H1 (cell line): ENCODE results near the gene SRGAP3. TPM values are rescaled to one million over a fixed set of nuclear protein-coding genes. Genes with fewer than 3 reads are reported as not detected.

ENCODE experiments used
- CTCF ChIA-PET: fragments of 300-600 bp; sonication (Branson Sonifier 250); formaldehyde crosslinking; loops from one replicate; lab custom pipeline; 2021; ENCODE audit not compliant: partially characterized antibody; lab: Charles Lee
- POLR2A ChIA-PET: fragments of 300-600 bp; sonication (Branson Sonifier 250); formaldehyde crosslinking; loops from one replicate; lab custom pipeline; 2021; ENCODE audit warnings: inconsistent platforms; ENCODE audit not compliant: partially characterized antibody; lab: Charles Lee
- DNase-seq, 2 experiments: peaks; one replicate each; pipeline versions ENCODE4 v3.0.0 to v3.0.0-alpha.2; 2010 to 2022; ENCODE audit warnings: low spot score in 2 of 2, low read depth in 1 of 2, mixed read lengths in 1 of 2
- FAIRE-seq: peaks from 2 replicates; lab custom pipeline; 2011; peaks lifted over from hg19 to GRCh38; lab: Jason Lieb, UNC
- H2AFZ ChIP-seq: 2 replicates; pipeline ENCODE4 v1.8.1; 2012; ENCODE audit warnings: low read length, inconsistent platforms
- H2AK5ac ChIP-seq: 2 replicates; pipeline ENCODE4 v1.6.1; 2013; ENCODE audit warnings: low read depth, low read length
- H2BK120ac ChIP-seq: replicated peaks from 2 replicates; pipeline ENCODE3; 2013; ENCODE audit warnings: low read depth, low read length, inconsistent platforms
- H2BK12ac ChIP-seq: 2 replicates; pipeline ENCODE4 v1.6.1; 2013; ENCODE audit warnings: low read depth, low read length
- H2BK15ac ChIP-seq: 2 replicates; pipeline ENCODE4 v1.6.1; 2013; ENCODE audit warnings: low read length
- H2BK20ac ChIP-seq: 2 replicates; pipeline ENCODE4 v1.6.1; 2013; ENCODE audit warnings: low read length
- H2BK5ac ChIP-seq: 2 replicates; pipeline ENCODE4 v1.6.1; 2013; ENCODE audit warnings: low read depth, low read length
- H3K14ac ChIP-seq: 2 replicates; pipeline ENCODE4 v1.6.1; 2013; ENCODE audit warnings: inconsistent platforms; ENCODE audit not compliant: insufficient read length
- H3K18ac ChIP-seq: 2 replicates; pipeline ENCODE4 v1.6.1; 2013; ENCODE audit warnings: low read length; ENCODE audit errors: extremely low read depth
- H3K23ac ChIP-seq: 2 replicates; pipeline ENCODE4 v1.6.1; 2013; ENCODE audit warnings: inconsistent platforms; ENCODE audit not compliant: insufficient read length
- H3K23me2 ChIP-seq: 2 replicates; pipeline ENCODE4 v1.6.1; 2013; ENCODE audit warnings: low read depth, low read length
- H3K27ac ChIP-seq: 2 replicates; pipeline ENCODE4 v1.6.1; 2011; ENCODE audit warnings: low read depth, low read length, inconsistent platforms
- H3K27me3 ChIP-seq, 4 experiments: replicated peaks in 1 of 4; 1 replicate in 1 of 4; 2 replicates in 3 of 4; pipeline versions ENCODE4 v1.6.1 to v1.8.1; 2011 to 2013; ENCODE audit warnings: low read length in 3 of 4, mild to moderate bottlenecking in 3 of 4, inconsistent platforms in 2 of 4, mixed read lengths in 2 of 4, moderate library complexity in 1 of 4; ENCODE audit not compliant: control insufficient read depth in 3 of 4, insufficient read depth in 3 of 4; ENCODE audit errors: extremely low read depth in 1 of 4
- H3K36me3 ChIP-seq, 4 experiments: 2 replicates each; pipeline versions ENCODE4 v1.6.1 to v1.8.1; 2011 to 2013; ENCODE audit warnings: mild to moderate bottlenecking in 4 of 4, low read length in 3 of 4, moderate library complexity in 2 of 4, control low read depth in 1 of 4, inconsistent platforms in 1 of 4; ENCODE audit not compliant: insufficient read depth in 4 of 4, control insufficient read depth in 2 of 4
- H3K4ac ChIP-seq: replicated peaks from 2 replicates; pipeline ENCODE3; 2013; ENCODE audit warnings: low read length, low read depth, mixed read lengths, inconsistent platforms; ENCODE audit not compliant: insufficient read length
- H3K4me1 ChIP-seq, 4 experiments: replicated peaks in 1 of 4; 1 replicate in 1 of 4; 2 replicates in 3 of 4; pipeline versions ENCODE4 v1.6.1 to v1.8.1; 2011 to 2013; ENCODE audit warnings: low read length in 3 of 4, inconsistent platforms in 2 of 4, mixed read lengths in 1 of 4; ENCODE audit not compliant: insufficient read depth in 4 of 4, control insufficient read depth in 3 of 4
- H3K4me2 ChIP-seq, 2 experiments: 2 replicates each; pipeline versions ENCODE4 v1.6.1 to v1.8.1; 2011 to 2013; ENCODE audit warnings: low read depth in 2 of 2, low read length in 2 of 2, control low read depth in 1 of 2, inconsistent platforms in 1 of 2, mild to moderate bottlenecking in 1 of 2; ENCODE audit not compliant: insufficient read depth in 1 of 2
- H3K4me3 ChIP-seq, 4 experiments: fragments of 200-600, 300-600 bp in 1 of 4; sonication (generic), shearing (Covaris generic), sonication (Bioruptor Twin) in 1 of 4; 2 replicates each; pipeline versions ENCODE4 v1.5.1 to v1.8.1; 2011 to 2016; ENCODE audit warnings: low read length in 4 of 4, low read depth in 3 of 4, control low read depth in 2 of 4, inconsistent platforms in 2 of 4, mild to moderate bottlenecking in 2 of 4, mixed read lengths in 1 of 4, moderate library complexity in 1 of 4; ENCODE audit not compliant: insufficient read depth in 2 of 4; ENCODE audit errors: extremely low read depth in 1 of 4
- H3K56ac ChIP-seq: replicated peaks from 2 replicates; pipeline ENCODE3; 2013; ENCODE audit warnings: low read depth, mild to moderate bottlenecking, mixed read lengths, low read length, inconsistent platforms; ENCODE audit not compliant: insufficient read length
- H3K79me1 ChIP-seq: 2 replicates; pipeline ENCODE4 v1.6.1; 2013; ENCODE audit warnings: low read depth, low read length, control low read depth
- H3K79me2 ChIP-seq, 2 experiments: 2 replicates each; pipeline versions ENCODE4 v1.6.1 to v1.8.1; 2012 to 2013; ENCODE audit warnings: low read length in 2 of 2, mild to moderate bottlenecking in 2 of 2, inconsistent platforms in 1 of 2; ENCODE audit not compliant: insufficient read depth in 2 of 2, control insufficient read depth in 1 of 2
- H3K9ac ChIP-seq, 4 experiments: replicated peaks in 1 of 4; 1 replicate in 1 of 4; 2 replicates in 3 of 4; pipeline versions ENCODE4 v1.6.1 to v1.8.1; 2011 to 2013; ENCODE audit warnings: low read depth in 3 of 4, low read length in 3 of 4, control low read depth in 2 of 4, mild to moderate bottlenecking in 2 of 4, moderate library complexity in 2 of 4, inconsistent platforms in 1 of 4; ENCODE audit errors: extremely low read depth in 1 of 4
- H3K9me3 ChIP-seq, 2 experiments: 2 replicates each; pipeline versions ENCODE4 v1.6.1 to v1.8.1; 2012 to 2013; ENCODE audit warnings: mild to moderate bottlenecking in 2 of 2, moderate library complexity in 2 of 2, control low read depth in 1 of 2, inconsistent platforms in 1 of 2, low read depth in 1 of 2, low read length in 1 of 2, mixed read lengths in 1 of 2; ENCODE audit not compliant: insufficient read depth in 2 of 2
- H4K20me1 ChIP-seq, 2 experiments: replicated peaks in 1 of 2; 2 replicates each; pipeline versions ENCODE3 to v1.8.1; 2011 to 2013; ENCODE audit warnings: inconsistent platforms in 2 of 2, low read length in 2 of 2, mild to moderate bottlenecking in 1 of 2; ENCODE audit not compliant: insufficient read depth in 2 of 2, control insufficient read depth in 1 of 2
- H4K5ac ChIP-seq: 2 replicates; pipeline ENCODE4 v1.6.1; 2013; ENCODE audit warnings: low read length, low read depth, mixed read lengths, inconsistent platforms; ENCODE audit not compliant: insufficient read length
- H4K8ac ChIP-seq: 2 replicates; pipeline ENCODE4 v1.8.0; 2013; ENCODE audit warnings: mild to moderate bottlenecking, moderate library complexity, low read length, inconsistent platforms; ENCODE audit not compliant: insufficient read depth; ENCODE audit errors: extremely low read depth
- H4K91ac ChIP-seq: replicated peaks from 2 replicates; pipeline ENCODE3; 2013; ENCODE audit warnings: low read length, mixed read lengths, inconsistent platforms; ENCODE audit not compliant: insufficient read length
- CBX5 ChIP-seq: fragments of 300-800, 300-1000 bp; sonication (generic); IDR thresholded peaks from 2 replicates; pipeline ENCODE4 v1.7.1; 2016; ENCODE audit warnings: antibody characterized with exemption, low read length, low read depth
- SP2 ChIP-seq: IDR thresholded peaks from 2 replicates; pipeline ENCODE4 v1.6.1; 2012; ENCODE audit warnings: mild to moderate bottlenecking, low read length, inconsistent platforms
- TEAD4 ChIP-seq: IDR thresholded peaks from 2 replicates; pipeline ENCODE4 v1.6.1; 2012; ENCODE audit warnings: low read depth, low read length, inconsistent platforms, mixed read lengths
- WGBS, 2 experiments: shearing (Covaris generic) in 1 of 2; methylation state at CpG; one replicate each; pipeline versions ENCODE4 v1.1.6 to v1.1.7; 2013 to 2015; ENCODE audit warnings: low lambda C conversion rate in 2 of 2, mixed read lengths in 2 of 2, inconsistent platforms in 1 of 2, low coverage in 1 of 2, missing lambda C conversion rate in 1 of 2; ENCODE audit not compliant: insufficient replicate concordance in 2 of 2, insufficient coverage in 1 of 2, insufficient read length in 1 of 2; ENCODE audit errors: extremely low coverage in 1 of 2, missing lambda C conversion rate in 1 of 2; 5-methylcytosine and 5-hydroxymethylcytosine counted together
- polyA plus RNA-seq, 7 experiments: library from polyadenylated mRNA; depleted of rRNA in 3 of 7; stranded (reverse) in 5 of 7; unstranded in 2 of 7; fragments of >200 nt in 5 of 7; fragments of 200-250 nt in 2 of 7; gene quantifications; 1 replicate in 5 of 7; 2 replicates in 1 of 7; 4 replicates in 1 of 7; pipeline versions ENCODE4 v1.2.1 to v1.2.3, GENCODE V29; 2011 to 2013; ENCODE audit warnings: missing spikeins in 2 of 7, mixed read lengths in 2 of 7
- total RNA-seq: library from RNA; stranded (reverse); fragmentation: NEBNext Ultra II Directional; extraction: Animal tissue kit (Norgen Biotek cat#: 25700); gene quantifications from 2 replicates; pipeline ENCODE4 v1.2.1, GENCODE V29; 2021
- TF ChIP-seq, protein P1 (sequence below): IDR thresholded peaks from 2 replicates; pipeline ENCODE4 v1.6.1; 2012; ENCODE audit warnings: low read length, inconsistent platforms

The SRGAP3 gene
- total and polyA plus RNA-seq, 2 of the 8 experiments (the other 6 are each of a cell fraction or from before 2014, with no cell fraction given): 5.8 to 11.4 TPM

DNA sequence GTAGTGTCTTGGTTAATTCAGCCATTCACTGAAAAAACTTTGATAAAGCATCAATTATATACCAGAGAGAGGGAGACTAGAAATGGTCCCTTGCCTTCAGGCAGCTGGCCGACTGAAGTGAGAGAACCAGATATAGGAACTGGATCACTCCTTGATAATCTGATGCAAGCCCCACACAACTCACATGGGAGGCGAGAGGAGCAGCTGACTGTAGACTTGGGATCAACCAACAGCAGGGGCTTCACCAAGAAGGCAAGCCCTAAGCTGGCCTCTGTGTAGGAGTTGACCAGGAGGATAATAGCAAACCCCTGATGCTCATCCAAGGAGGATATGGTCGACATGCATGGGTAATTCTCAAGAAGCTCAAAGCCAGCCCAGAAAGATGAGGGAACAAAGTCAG lies 133.1 kb downstream of the SRGAP3 start:
- no peak overlapping the region for H3K4ac ChIP-seq
- H4K20me1 ChIP-seq: peaks cover 0 to 1% of the 10 kb centered on the region in 2 experiments
- H3K4me3 ChIP-seq: no peak overlapping the region
- DNase-seq: no peak
- no peaks in the 10 kb centered on the region; a peak in 1 of 7 replicates for H3K27me3 ChIP-seq
- no peak overlapping the region for H2BK20ac ChIP-seq
- no peak overlapping the region for H4K91ac ChIP-seq
- H2BK15ac ChIP-seq: no peak overlapping the region
- H3K79me2 ChIP-seq: no peaks in the 10 kb centered on the region
- 87% methylated on average over 3 of the region's 3 CpGs; no CpG with 5 or more reads in 1 of the 2 experiments for WGBS, 2 experiments
- H3K56ac ChIP-seq: no peak overlapping the region
- no peak overlapping the region for H3K14ac ChIP-seq
- no peak overlapping the region for H3K4me2 ChIP-seq
- no peak for FAIRE-seq
- ChIA-PET POLR2A (no interaction called here), CTCF (interaction anchor here (0.6 to 10.9 kb wide), 8 partner anchors 6 to 187 kb away, joined by 3 to 79 read pairs (median 8); no protein-coding TSS in a partner anchor)
- H2BK5ac ChIP-seq: no peak overlapping the region
- no peak overlapping the region for H2AK5ac ChIP-seq
- no peak overlapping the region for H3K27ac ChIP-seq
- H3K9ac ChIP-seq: no peak overlapping the region
- H3K36me3 ChIP-seq: no peaks in the 10 kb centered on the region
- H3K4me1 ChIP-seq: peaks cover 0 to 2% (median 0%) of the 10 kb centered on the region in 4 experiments; a peak in 3 of 7 replicates
- TF ChIP-seq SP2 (no peak), TEAD4 (no peak), CBX5 (no peak)
- TF ChIP-seq, protein P1, sequence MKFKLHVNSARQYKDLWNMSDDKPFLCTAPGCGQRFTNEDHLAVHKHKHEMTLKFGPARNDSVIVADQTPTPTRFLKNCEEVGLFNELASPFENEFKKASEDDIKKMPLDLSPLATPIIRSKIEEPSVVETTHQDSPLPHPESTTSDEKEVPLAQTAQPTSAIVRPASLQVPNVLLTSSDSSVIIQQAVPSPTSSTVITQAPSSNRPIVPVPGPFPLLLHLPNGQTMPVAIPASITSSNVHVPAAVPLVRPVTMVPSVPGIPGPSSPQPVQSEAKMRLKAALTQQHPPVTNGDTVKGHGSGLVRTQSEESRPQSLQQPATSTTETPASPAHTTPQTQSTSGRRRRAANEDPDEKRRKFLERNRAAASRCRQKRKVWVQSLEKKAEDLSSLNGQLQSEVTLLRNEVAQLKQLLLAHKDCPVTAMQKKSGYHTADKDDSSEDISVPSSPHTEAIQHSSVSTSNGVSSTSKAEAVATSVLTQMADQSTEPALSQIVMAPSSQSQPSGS: no peak
- TF ChIP-seq, all 59 proteins: peak for 0
- Histone ChIP-seq H2BK120ac (no peak overlapping the region), H3K9me3 (no peaks in the 10 kb centered on the region), H4K5ac (no peak overlapping the region), H3K23ac (no peak overlapping the region), H3K79me1 (0 out of 2 replicates have a peak, but pooled peaks cover 2% of the 10 kb centered on the region), H3K23me2 (no peaks in the 10 kb centered on the region), H4K8ac (no peak overlapping the region), H3K18ac (no peak overlapping the region), H2BK12ac (no peak overlapping the region), H2AFZ (no peak overlapping the region)
